HG02970 (cell line): Measurements from ENCODE around the gene ADGB.
"Not testable (repeated sequence)": the region's sequence is repeated elsewhere in the genome, so short reads cannot be mapped to it uniquely, and the experiment has no call there.

Experiments used
- ATAC-seq: cut with Tn5 transposase; IDR thresholded peaks from one replicate; pipeline ENCODE4 v1.9.1; 2021; ENCODE audit warnings: mild to moderate bottlenecking, moderate library complexity, moderate number of reproducible peaks; ENCODE audit not compliant: unreplicated experiment, low FRiP score

Gene ADGB

GRCh38 chr6:146813554-146813953 lies 214.8 kb downstream of the ADGB start:
- ATAC-seq = no peak

GRCh38 chr6:146814148-146814750 lies 215.5 kb downstream of the ADGB start:
- no peak for ATAC-seq

GRCh38 chr6:146815511-146816462 lies 217.0 kb downstream of the ADGB start:
- not testable (repeated sequence) for ATAC-seq

DNA sequence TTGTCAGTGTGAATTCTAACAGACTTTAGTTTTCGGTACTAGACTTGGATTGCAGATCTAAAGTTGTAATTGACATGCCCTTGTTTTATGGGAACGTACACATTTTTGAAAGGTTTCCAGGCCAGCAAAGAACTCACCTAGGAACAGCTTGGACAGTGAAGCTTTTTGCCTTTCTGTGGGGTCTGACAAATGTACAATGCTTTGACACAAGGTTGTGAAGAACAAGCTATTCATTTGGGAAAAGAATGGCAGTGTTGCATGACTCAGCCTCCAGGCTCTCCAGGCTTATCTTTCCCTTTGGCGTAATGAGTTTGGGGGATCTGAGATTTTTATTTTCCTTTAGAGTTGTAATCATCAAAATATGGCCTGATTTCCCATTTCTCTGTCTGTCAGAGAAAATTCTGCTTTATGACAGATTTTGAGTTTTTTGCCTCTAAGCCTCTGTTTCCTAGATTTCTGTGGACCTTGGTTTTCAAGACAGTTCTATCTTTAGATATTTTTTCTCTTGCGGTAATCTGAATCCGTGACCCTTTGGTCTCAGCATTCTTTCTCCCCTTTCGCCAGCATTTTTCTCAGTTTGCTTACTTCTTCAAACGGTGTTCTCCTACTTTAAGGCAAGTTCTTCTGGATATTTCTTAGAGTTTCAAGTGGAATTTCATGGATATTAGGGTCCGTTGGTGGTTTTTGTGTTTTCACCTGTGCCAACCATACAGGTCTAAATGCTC lies 221.0 kb downstream of the ADGB start:
- no peak for ATAC-seq

GRCh38 chr6:146827216-146827928 lies 228.6 kb downstream of the ADGB start:
- ATAC-seq = no peak

DNA sequence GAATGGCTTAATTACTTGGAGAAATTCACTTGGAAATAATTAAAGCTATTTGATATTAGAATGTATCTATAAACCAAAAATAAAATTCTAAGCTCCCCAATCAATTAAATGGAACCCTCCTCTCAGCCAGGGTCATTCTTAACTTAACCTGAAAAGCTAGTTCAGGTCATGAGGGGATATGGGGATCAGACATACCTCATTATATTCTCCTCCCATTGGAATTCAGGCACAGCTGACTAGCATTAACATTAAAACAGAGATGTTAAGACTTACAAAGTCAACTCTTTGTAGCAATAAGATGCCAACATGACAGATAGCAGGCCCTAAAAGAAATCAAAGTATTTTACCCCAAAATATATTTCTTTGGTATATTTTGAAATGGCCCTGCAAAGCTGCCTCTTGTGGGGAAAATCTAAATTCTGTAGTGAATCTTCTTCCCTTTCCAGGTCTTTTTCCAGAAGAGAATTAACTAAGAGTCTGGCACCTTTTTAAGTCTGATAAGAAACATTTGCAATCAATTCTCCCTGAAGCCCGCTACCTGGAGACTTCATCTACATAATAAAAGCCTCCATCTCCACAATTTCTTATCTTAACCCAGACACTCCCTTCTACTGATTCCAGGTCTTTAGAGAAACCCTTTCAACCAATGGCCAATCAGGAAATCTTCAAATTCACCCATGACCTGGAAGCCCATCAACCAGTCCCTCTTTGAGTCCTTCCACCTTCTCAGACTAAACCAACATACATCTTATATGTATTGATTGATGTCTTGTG lies 231.2 kb downstream of the ADGB start:
- ATAC-seq = no peak

DNA sequence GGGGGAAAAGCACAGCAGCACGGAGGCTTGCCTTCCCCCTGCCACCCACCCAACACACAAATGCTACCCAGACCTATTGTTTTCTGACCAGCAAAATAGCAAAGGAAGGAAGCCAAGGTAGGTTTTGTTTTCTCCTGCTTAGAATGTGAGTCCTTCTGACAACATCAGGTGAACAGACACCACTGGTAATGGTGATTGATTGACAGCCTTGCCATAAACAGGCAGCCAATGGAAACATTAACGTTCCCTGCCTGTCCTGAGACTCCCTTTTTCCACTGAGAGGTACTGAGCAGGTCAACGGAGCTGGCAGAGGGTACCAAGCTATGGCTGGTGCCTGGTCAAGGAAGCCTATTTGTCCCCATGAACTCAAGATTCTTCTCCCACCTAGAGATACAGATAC lies 234.4 kb downstream of the ADGB start:
- no peak for ATAC-seq

GRCh38 chr6:146840216-146840615 lies 241.4 kb downstream of the ADGB start:
- no peak for ATAC-seq

- ATAC-seq = no peak
These were observed 241.9 kb downstream of the ADGB start for GRCh38 chr6:146840641-146841040.

GRCh38 chr6:146847426-146847825 lies 248.7 kb downstream of the ADGB start:
- no peak for ATAC-seq

GRCh38 chr6:146850238-146850896 lies 251.6 kb downstream of the ADGB start:
- no peak for ATAC-seq

GRCh38 chr6:146850981-146851380 lies 252.2 kb downstream of the ADGB start:
- ATAC-seq = no peak

GRCh38 chr6:146851837-146852236 lies 253.1 kb downstream of the ADGB start:
- ATAC-seq = no peak

- not testable (repeated sequence) for ATAC-seq
These were observed 255.9 kb downstream of the ADGB start for GRCh38 chr6:146854521-146855255.

DNA sequence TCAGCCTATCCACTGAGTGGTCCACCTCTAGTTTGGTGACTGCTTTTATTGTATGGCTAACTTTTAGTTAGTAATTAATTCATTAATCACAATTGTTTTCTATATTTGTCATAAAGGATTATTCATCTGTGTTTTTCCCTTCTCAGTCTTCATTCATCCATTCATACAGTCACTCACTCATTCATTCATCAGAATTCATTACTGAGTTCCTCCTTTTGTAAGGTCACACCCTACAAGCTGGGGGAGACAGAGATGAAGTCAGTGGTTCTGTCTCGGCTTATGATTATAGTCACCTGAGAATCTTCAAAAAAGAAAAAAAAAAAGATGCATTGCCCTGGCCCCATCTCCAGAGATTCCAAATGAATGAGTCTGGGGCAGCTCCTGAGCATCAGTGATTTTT lies 257.1 kb downstream of the ADGB start:
- no peak for ATAC-seq

- ATAC-seq = no peak
These were observed 257.5 kb downstream of the ADGB start for GRCh38 chr6:146856296-146856695.

- peak; percentile 96 for ATAC-seq
These were observed 258.6 kb downstream of the ADGB start for GRCh38 chr6:146857180-146857979.

DNA sequence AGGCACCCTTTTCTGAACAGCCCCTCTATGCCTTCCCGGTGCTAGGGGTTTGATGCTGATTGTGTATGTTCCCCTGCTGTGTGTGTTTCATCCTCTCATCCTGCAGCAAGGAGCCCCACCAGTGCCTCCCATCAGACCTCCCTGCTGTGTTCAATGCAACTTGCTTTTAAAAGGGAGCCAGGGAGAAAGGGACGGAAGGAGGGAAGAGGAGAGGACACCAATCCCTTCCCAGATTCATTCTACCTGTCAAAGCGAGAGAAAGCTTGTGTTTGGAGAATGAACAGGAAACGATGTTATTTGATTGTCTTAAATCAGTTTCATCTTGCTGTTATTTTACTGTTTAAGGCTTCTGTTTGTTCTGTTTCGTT lies 259.2 kb downstream of the ADGB start:
- ATAC-seq = no peak
